SK-N-SH treated with all-trans-retinoic acid at 6 μM for 48 hours (cell line): ENCODE results near the gene FDX2.

Source experiments
- ATAC-seq: fragments of 200-7000 bp; cut with Tn5 transposase; 3 replicates; pipeline ENCODE4 v1.9.1; 2020; ENCODE audit warnings: mild to moderate bottlenecking, moderate library complexity
- ARNTL ChIP-seq: fragments of 450-650 bp; formaldehyde crosslinking; IDR thresholded peaks from 2 replicates; pipeline ENCODE4 v1.5.0; 2020; ENCODE audit warnings: low read depth, mild to moderate bottlenecking, moderate library complexity, borderline replicate concordance
- BACH2 ChIP-seq: fragments of 250-450 bp; sonication (Bioruptor Pico); IDR thresholded peaks from 2 replicates; pipeline ENCODE4 v1.9.0; 2021; ENCODE audit warnings: mild to moderate bottlenecking, borderline replicate concordance
- CREB5 ChIP-seq: fragments of 250-450 bp; sonication (Bioruptor Pico); IDR thresholded peaks from 2 replicates; pipeline ENCODE4 v1.5.1; 2020; ENCODE audit warnings: low read depth, mild to moderate bottlenecking, moderate library complexity
- CSRNP3 ChIP-seq: fragments of 250-450 bp; sonication (Bioruptor Pico); IDR thresholded peaks from 2 replicates; pipeline ENCODE4 v1.5.1; 2021; ENCODE audit warnings: mild to moderate bottlenecking, moderate library complexity
- ESRRG ChIP-seq: fragments of 250-450 bp; sonication (Bioruptor Pico); IDR thresholded peaks from 2 replicates; pipeline ENCODE4 v1.6.1; 2021; ENCODE audit warnings: mild to moderate bottlenecking
- GLIS3 ChIP-seq: fragments of 250-450 bp; sonication (Bioruptor Pico); IDR thresholded peaks from 2 replicates; pipeline ENCODE4 v1.5.0; 2020; ENCODE audit warnings: mild to moderate bottlenecking, moderate library complexity
- ISL1 ChIP-seq: fragments of 250-450 bp; sonication (Bioruptor Pico); IDR thresholded peaks from 2 replicates; pipeline ENCODE4 v2.1.2; 2022; ENCODE audit warnings: mild to moderate bottlenecking, moderate library complexity
- OSR1 ChIP-seq: fragments of 250-450 bp; sonication (Bioruptor Pico); IDR thresholded peaks from 2 replicates; pipeline ENCODE4 v1.8.0; 2022; ENCODE audit warnings: moderate library complexity, mild to moderate bottlenecking, inconsistent platforms
- PATZ1 ChIP-seq: fragments of 250-450 bp; sonication (Bioruptor Pico); IDR thresholded peaks from 2 replicates; pipeline ENCODE4 v1.8.0; 2020; ENCODE audit warnings: mild to moderate bottlenecking, moderate library complexity, borderline replicate concordance
- POU6F1 ChIP-seq: fragments of 250-450 bp; sonication (Bioruptor Pico); IDR thresholded peaks from 2 replicates; pipeline ENCODE4 v1.8.0; 2021; ENCODE audit warnings: low read depth, mild to moderate bottlenecking, moderate library complexity, borderline replicate concordance
- PPARA ChIP-seq: fragments of 250-450 bp; sonication (Bioruptor Pico); IDR thresholded peaks from 2 replicates; pipeline ENCODE4 v1.5.0; 2020; ENCODE audit warnings: mild to moderate bottlenecking, borderline replicate concordance
- RARB ChIP-seq: fragments of 250-450 bp; sonication (Bioruptor Pico); IDR thresholded peaks from 2 replicates; pipeline ENCODE4 v1.8.0; 2021; ENCODE audit warnings: mild to moderate bottlenecking, moderate library complexity
- SNAI2 ChIP-seq: fragments of 250-450 bp; sonication (Bioruptor Pico); IDR thresholded peaks from 2 replicates; pipeline ENCODE4 v1.5.0; 2020; ENCODE audit warnings: mild to moderate bottlenecking, moderate library complexity
- TCF4 ChIP-seq: fragments of 250-450 bp; sonication (Bioruptor Pico); IDR thresholded peaks from 2 replicates; pipeline ENCODE4 v1.8.0; 2021; ENCODE audit warnings: mild to moderate bottlenecking, moderate library complexity, borderline replicate concordance
- TOX ChIP-seq: fragments of 250-450 bp; sonication (Bioruptor Pico); IDR thresholded peaks from 2 replicates; pipeline ENCODE4 v1.8.0; 2021; ENCODE audit warnings: mild to moderate bottlenecking, moderate library complexity, borderline replicate concordance
- TSHZ2 ChIP-seq: fragments of 250-450 bp; sonication (Bioruptor Pico); IDR thresholded peaks from 2 replicates; pipeline ENCODE4 v1.5.0; 2020; ENCODE audit warnings: mild to moderate bottlenecking, moderate library complexity
- ZFP30 ChIP-seq: fragments of 450-650 bp; formaldehyde crosslinking; IDR thresholded peaks from 2 replicates; pipeline ENCODE4 v1.5.0; 2022; ENCODE audit warnings: mild to moderate bottlenecking, moderate library complexity
- ZNF70 ChIP-seq: fragments of 450-650 bp; formaldehyde crosslinking; IDR thresholded peaks from 2 replicates; pipeline ENCODE4 v1.5.0; 2020; ENCODE audit warnings: mild to moderate bottlenecking, moderate library complexity
- ZNF8 ChIP-seq: fragments of 450-650 bp; formaldehyde crosslinking; IDR thresholded peaks from 2 replicates; pipeline ENCODE4 v1.5.0; 2020; ENCODE audit warnings: mild to moderate bottlenecking, moderate library complexity

The FDX2 gene

GRCh38 chr19:10362259-10362658 lies 46.4 kb upstream of the FDX2 start:
- no peak for ATAC-seq
- TF ChIP-seq RARB (CRISPR knock-in tag): no peak
- TF ChIP-seq TSHZ2 (CRISPR knock-in tag): no peak
- TF ChIP-seq CSRNP3 (CRISPR knock-in tag): no peak
- TF ChIP-seq TOX (CRISPR knock-in tag): no peak
- no peak for TF ChIP-seq BACH2 (CRISPR knock-in tag)
- no peak for TF ChIP-seq PATZ1 (CRISPR knock-in tag)
- TF ChIP-seq CREB5: no peak
- no peak for TF ChIP-seq OSR1 (CRISPR knock-in tag)

- no peak for ATAC-seq
- TF ChIP-seq ZNF8 (CRISPR knock-in tag) (no peak), ARNTL (CRISPR knock-in tag) (no peak), OSR1 (CRISPR knock-in tag) (no peak), TSHZ2 (CRISPR knock-in tag) (no peak), CSRNP3 (CRISPR knock-in tag) (no peak), SNAI2 (CRISPR knock-in tag) (no peak), ESRRG (CRISPR knock-in tag) (no peak), PATZ1 (CRISPR knock-in tag) (no peak), GLIS3 (CRISPR knock-in tag) (no peak), PPARA (CRISPR knock-in tag) (no peak), ZFP30 (CRISPR knock-in tag) (no peak), TCF4 (no peak), ZNF70 (no peak), RARB (CRISPR knock-in tag) (no peak), BACH2 (CRISPR knock-in tag) (no peak), ISL1 (CRISPR knock-in tag) (no peak), POU6F1 (no peak)
Measured at GRCh38 chr19:10361569-10362011, 45.8 kb upstream of the FDX2 start.
